HL-60 (cell line): ENCODE measurements around the gene TRIM22.
A peak's percentile ranks its signal among the peaks of the same experiment; 100 is the strongest.
"Not testable (repeated sequence)": the region's sequence is repeated elsewhere in the genome, so short reads cannot be mapped to it uniquely, and the experiment has no call there.

Source experiments
- DNase-seq, 2 experiments: peaks; one replicate each; pipeline ENCODE4 v3.0.0-alpha.2; 2010 to 2020; ENCODE audit warnings: low read depth in 1 of 2, low spot score in 1 of 2
- H3K27ac ChIP-seq: fragments of 250-450 bp; sonication (Bioruptor Pico); replicated peaks from 2 replicates; pipeline ENCODE4 v1.5.1; 2020; ENCODE audit warnings: mild to moderate bottlenecking, moderate library complexity
- H3K27me3 ChIP-seq: fragments of 250-450 bp; sonication (Bioruptor Pico); 2 replicates; pipeline ENCODE4 v1.5.1; 2021; ENCODE audit warnings: mild to moderate bottlenecking, moderate library complexity; ENCODE audit not compliant: insufficient read depth, poor library complexity, severe bottlenecking
- H3K4me3 ChIP-seq: replicated peaks from 2 replicates; pipeline ENCODE4 v1.5.1; 2011; ENCODE audit warnings: mild to moderate bottlenecking, control low read depth, low read length; ENCODE audit not compliant: insufficient read depth
- GABPA ChIP-seq: IDR thresholded peaks from 2 replicates; pipeline ENCODE4 v1.6.1; 2012; ENCODE audit warnings: low read depth
- POLR2AphosphoS5 ChIP-seq: IDR thresholded peaks from 2 replicates; pipeline ENCODE4 v1.6.1; 2012; ENCODE audit warnings: low read depth
- SPI1 ChIP-seq: IDR thresholded peaks from 2 replicates; pipeline ENCODE4 v1.6.1; 2012; ENCODE audit warnings: low read depth, mild to moderate bottlenecking, borderline replicate concordance
- TF ChIP-seq, protein P1 (sequence below): IDR thresholded peaks from one replicate; pipeline ENCODE4 v1.5.1; 2011; ENCODE audit warnings: low read length, control low read depth, inconsistent platforms; ENCODE audit not compliant: insufficient read depth
- TF ChIP-seq, protein P2 (sequence below): IDR thresholded peaks from 2 replicates; pipeline ENCODE4 v1.6.1; 2012; ENCODE audit warnings: low read depth; ENCODE audit not compliant: insufficient replicate concordance

The TRIM22 gene

DNA sequence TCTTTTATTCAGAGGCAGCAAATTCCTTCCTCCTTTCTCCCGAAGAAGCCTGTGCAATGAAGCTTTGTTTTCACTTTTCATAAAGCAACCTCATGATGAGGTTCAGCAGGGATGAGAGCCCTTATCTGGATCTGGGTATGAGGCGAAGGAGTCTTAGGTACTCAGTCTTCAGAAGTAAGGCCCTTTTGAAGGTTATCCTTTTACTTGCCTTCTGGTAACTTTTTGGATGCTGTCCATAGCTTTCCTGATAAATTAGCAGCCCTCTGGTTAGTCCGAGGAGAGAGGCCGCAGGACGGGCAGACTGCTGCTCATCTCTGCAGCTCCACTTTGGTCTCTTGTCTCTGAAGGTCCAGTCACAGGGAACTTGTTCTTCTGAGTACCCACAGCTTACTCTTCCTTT is 1.1 kb downstream of the TRIM22 start:
- no peak for DNase-seq
- TF ChIP-seq GABPA (no peak), SPI1 (no peak), POLR2AphosphoS5 (no peak)
- TF ChIP-seq, protein P1, sequence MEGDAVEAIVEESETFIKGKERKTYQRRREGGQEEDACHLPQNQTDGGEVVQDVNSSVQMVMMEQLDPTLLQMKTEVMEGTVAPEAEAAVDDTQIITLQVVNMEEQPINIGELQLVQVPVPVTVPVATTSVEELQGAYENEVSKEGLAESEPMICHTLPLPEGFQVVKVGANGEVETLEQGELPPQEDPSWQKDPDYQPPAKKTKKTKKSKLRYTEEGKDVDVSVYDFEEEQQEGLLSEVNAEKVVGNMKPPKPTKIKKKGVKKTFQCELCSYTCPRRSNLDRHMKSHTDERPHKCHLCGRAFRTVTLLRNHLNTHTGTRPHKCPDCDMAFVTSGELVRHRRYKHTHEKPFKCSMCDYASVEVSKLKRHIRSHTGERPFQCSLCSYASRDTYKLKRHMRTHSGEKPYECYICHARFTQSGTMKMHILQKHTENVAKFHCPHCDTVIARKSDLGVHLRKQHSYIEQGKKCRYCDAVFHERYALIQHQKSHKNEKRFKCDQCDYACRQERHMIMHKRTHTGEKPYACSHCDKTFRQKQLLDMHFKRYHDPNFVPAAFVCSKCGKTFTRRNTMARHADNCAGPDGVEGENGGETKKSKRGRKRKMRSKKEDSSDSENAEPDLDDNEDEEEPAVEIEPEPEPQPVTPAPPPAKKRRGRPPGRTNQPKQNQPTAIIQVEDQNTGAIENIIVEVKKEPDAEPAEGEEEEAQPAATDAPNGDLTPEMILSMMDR: no peak
- TF ChIP-seq, protein P2, sequence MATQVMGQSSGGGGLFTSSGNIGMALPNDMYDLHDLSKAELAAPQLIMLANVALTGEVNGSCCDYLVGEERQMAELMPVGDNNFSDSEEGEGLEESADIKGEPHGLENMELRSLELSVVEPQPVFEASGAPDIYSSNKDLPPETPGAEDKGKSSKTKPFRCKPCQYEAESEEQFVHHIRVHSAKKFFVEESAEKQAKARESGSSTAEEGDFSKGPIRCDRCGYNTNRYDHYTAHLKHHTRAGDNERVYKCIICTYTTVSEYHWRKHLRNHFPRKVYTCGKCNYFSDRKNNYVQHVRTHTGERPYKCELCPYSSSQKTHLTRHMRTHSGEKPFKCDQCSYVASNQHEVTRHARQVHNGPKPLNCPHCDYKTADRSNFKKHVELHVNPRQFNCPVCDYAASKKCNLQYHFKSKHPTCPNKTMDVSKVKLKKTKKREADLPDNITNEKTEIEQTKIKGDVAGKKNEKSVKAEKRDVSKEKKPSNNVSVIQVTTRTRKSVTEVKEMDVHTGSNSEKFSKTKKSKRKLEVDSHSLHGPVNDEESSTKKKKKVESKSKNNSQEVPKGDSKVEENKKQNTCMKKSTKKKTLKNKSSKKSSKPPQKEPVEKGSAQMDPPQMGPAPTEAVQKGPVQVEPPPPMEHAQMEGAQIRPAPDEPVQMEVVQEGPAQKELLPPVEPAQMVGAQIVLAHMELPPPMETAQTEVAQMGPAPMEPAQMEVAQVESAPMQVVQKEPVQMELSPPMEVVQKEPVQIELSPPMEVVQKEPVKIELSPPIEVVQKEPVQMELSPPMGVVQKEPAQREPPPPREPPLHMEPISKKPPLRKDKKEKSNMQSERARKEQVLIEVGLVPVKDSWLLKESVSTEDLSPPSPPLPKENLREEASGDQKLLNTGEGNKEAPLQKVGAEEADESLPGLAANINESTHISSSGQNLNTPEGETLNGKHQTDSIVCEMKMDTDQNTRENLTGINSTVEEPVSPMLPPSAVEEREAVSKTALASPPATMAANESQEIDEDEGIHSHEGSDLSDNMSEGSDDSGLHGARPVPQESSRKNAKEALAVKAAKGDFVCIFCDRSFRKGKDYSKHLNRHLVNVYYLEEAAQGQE: no peak
- Histone ChIP-seq H3K27ac (no peak overlapping the region), H3K4me3 (peak overlapping the region; percentile 33; the same call in 1 of the 2 replicates), H3K27me3 (no peaks in the 10 kb centered on the region)

DNA sequence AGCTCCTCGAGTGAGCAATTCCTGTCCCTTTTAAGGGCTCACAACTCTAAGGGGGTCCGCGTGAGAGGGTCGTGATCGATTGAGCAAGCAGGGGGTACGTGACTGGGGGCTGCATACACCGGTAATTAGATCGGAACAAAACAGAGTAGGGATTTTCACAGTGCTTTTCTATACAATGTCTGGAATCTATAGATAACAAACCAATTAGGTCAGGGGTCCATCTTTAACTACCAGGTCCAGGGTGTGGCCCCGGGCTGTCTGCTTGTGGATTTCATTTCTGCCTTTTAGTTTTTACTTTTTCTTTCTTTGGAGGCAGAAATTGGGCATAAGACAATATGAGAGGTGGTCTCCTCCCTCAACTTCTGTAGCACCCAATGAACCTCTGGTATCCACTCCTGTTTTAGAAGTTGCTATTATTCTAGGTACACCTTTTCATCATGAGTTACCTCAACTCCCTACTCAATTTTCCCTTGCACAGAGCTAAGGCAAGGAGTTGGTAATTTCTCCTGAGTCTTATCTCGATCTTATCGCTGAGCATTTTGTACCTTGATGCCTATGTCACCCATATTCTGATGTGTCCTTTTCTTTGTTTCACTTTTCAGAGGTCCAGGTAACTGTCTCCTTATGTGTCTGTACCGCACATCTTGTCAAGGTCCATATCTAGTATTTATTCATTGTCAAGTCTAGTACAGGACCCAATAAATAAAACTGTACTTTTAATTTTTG is 1.8 kb downstream of the TRIM22 start:
- H3K4me3 ChIP-seq, H3K27me3 ChIP-seq, DNase-seq, H3K27ac ChIP-seq: not testable (repeated sequence)

DNA sequence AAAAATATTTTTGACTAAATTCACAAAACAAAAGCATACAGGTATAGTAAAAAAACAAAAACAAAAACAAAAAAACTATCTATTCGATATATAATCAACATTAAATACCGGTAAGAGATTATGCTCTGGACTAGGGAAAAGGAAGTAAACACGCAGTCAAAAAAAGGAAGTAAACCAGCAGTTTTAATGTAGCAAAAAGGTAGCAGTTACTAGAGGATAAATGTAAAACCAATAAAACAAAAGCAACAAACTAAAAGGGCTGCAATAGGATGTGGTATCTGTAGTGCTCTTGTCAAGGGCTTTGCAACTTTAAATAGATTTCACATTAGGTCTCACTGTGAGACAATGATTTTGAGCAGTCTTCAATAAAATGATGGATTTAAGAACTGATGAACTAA is 2.4 kb downstream of the TRIM22 start:
- H3K4me3 ChIP-seq: no peak overlapping the region
- peak overlapping the region; percentile 24 for H3K27ac ChIP-seq
- no peaks in the 10 kb centered on the region for H3K27me3 ChIP-seq
- TF ChIP-seq SPI1 (no peak), POLR2AphosphoS5 (no peak), GABPA (no peak)
- TF ChIP-seq, protein P2: no peak
- TF ChIP-seq, protein P1: no peak
- no peak for DNase-seq

DNA sequence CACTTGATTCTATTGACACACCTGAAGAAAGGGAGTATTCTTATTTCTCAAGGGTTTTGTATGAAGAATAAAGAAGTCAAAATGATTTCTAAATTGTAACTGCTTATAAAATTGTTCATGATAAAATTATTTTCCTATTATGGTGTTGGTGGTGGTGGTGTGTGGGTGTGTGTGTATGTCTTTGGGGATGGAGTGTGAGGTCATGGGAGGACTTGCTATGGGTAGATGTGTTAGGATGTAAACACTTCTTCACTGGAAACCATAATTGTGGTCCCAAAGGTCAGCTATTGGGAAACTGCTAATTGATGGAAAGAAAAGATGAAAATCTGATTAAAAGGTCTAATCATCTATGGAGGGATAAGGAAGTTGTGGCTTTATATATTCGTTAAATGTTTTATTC is 5.1 kb downstream of the TRIM22 start:
- no peaks in the 10 kb centered on the region for H3K27me3 ChIP-seq
- no peak for TF ChIP-seq GABPA
- TF ChIP-seq, protein P2: no peak
- TF ChIP-seq POLR2AphosphoS5: no peak
- no peak for DNase-seq

More for the DNA sequence above, 5.1 kb downstream of the TRIM22 start:
- Histone ChIP-seq H3K27ac (no peak overlapping the region), H3K4me3 (no peak overlapping the region)
